HG03135 (cell line): ENCODE results near the gene MDP1.
A peak's percentile ranks its signal among the peaks of the same experiment; 100 is the strongest.
"Not testable (repeated sequence)": the region's sequence is repeated elsewhere in the genome, so short reads cannot be mapped to it uniquely, and the experiment has no call there.

ENCODE experiments used
- ATAC-seq: cut with Tn5 transposase; IDR thresholded peaks from one replicate; pipeline ENCODE4 v1.9.1; 2021; ENCODE audit warnings: mild to moderate bottlenecking, moderate library complexity; ENCODE audit not compliant: unreplicated experiment

The MDP1 gene

DNA sequence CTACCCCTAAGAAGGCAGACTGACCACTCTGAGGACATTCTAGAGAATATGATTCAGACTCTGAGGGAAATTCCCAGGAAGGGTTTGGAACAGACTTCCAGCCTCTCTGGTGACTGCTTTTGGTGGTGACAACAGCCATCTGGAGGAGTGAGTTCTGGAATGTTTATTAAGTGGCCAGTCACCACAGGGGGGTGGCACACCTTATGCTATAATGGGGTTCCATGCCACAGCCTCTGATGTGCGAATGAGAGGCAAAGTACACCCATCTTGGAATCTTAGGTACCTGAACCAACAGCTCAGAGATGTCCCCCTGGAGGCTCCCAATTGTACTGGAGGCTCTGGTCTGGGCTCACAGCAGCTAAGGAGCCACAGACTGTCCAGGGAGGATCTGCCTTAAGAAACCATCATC is 36.0 kb upstream of the MDP1 start:
- ATAC-seq = no peak

DNA sequence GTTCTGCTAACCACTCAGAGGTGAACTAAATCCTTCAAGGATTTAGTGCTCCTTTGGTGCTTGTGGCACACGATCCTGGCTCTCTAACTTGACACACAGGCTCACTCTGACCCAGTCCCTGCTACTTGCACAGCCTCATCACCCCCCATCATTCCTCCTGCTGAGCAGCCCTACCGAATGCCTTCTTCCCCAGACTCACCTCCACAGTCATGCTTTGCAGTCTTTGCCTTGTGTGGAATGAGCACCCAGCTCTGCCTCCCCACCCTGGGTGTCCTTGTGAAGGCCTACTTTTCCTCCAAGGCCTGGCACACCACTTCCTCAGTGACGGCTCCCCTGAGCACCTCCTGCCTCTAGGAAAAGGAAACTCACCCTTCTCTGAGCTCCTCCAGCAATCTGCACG is 34.5 kb upstream of the MDP1 start:
- no peak for ATAC-seq

- no peak for ATAC-seq
These were observed 33.6 kb upstream of the MDP1 start for GRCh38 chr14:24249230-24250021.

DNA sequence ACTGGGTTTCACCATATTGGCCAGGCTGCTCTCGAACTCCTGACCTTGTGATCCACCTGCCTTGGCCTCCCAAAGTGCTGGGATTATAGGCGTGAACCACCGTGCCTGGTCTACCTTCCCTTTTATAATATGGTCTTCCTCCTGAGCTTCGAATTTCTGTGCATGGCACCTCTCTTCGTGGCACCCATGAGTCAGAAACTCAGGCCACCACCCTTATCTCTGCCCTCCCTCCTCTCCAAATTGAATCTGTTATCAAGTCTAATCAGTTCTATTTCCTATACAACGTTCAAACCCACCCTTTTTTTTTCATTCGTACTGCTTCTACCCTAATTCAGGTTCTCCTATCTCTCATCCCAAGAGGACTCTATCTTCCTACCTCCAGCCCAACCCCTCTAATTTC is 31.6 kb upstream of the MDP1 start:
- no peak for ATAC-seq

DNA sequence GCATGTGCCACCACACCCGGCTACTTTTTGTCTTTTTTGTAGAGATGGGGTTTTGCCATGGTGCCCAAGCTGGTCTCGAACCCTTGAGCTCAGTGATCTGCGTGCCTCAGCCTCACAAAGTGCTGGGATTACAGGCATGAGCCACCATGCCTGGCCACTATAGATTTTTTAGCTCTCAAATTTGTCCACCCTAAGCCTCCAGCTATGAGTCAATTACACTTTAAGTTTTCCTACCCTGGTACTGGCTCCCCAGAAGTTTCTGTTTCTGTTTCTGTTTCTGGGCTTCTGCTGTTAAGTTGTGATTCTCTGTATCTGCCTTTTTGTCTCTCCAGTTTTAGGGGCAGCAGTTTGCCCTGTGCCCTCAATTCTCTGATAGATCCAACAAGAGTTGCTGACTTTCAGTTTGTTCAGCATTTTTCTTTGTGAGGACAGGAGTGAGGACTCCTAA is 30.9 kb upstream of the MDP1 start:
- no peak for ATAC-seq

- ATAC-seq = not testable (repeated sequence)
These were observed 29.5 kb upstream of the MDP1 start for GRCh38 chr14:24245350-24245749.

GRCh38 chr14:24243336-24243836 is 27.5 kb upstream of the MDP1 start:
- ATAC-seq = no peak

- peak; percentile 77 for ATAC-seq
These were observed 26.1 kb upstream of the MDP1 start for GRCh38 chr14:24241829-24242443.

DNA sequence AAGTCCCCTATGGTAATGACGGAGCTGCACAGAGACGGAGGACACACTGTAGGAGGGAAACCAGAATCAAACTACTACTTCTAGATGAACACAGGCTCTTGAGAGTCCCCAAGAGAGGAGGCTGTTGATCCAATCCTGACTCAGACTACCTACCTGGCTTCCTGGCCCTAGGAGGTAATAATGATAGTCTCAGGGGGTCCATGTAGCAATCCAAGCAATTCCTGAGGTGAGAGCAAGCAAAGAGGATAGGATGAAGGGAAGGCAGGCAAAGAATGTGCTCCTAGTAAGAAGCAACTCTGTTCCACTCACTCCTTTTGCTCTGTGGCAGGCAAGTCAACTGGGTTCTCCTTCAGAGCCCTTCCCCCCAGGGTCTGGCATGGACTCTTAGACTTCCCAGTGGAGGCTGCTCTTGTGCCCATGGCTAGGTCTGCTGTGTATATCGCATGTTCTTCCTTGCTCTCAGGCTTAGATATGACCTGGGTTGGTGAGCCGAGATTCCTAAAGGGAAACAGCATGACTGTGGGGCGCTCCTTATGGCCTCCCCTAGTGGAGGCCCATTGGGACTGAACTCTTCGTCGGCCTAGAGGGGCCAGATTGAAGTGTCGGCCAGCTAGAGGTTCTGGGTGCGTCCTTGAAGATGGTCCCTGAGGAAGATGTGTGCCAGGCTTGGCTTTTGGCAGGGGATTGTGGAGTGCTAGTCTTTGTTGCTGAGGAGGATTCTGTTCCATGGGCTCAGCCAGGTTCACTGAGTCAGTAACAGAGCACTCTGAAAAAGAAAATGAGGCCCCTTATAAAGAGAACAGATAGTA is 24.4 kb upstream of the MDP1 start:
- ATAC-seq = no peak

- no peak for ATAC-seq
These were observed 22.7 kb upstream of the MDP1 start for GRCh38 chr14:24238527-24239037.

- ATAC-seq = no peak
These were observed 22.3 kb upstream of the MDP1 start for GRCh38 chr14:24238123-24238522.

DNA sequence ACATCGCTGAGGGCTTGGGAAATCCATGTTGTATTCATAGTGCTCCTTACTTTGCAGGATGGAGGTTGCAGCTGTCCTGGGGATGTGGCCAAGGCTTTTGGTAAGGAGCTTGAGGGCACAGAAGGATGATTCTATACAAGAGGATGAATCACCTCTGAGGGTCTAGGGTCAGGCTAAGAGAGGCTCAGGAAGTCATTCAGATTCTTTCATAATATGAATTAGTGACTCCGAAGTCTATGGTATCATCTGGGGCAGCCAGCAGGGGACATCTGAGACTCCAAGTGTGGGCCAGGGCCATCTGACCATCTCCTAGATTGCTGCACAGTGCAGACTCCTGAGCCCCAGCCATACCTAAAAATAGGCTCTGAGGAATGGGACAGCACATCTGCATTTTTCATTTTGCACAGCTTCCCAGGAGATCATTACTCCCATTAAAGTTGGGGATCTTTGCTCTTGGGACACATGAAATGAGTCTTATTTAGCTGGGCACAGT is 21.6 kb upstream of the MDP1 start:
- ATAC-seq = no peak

DNA sequence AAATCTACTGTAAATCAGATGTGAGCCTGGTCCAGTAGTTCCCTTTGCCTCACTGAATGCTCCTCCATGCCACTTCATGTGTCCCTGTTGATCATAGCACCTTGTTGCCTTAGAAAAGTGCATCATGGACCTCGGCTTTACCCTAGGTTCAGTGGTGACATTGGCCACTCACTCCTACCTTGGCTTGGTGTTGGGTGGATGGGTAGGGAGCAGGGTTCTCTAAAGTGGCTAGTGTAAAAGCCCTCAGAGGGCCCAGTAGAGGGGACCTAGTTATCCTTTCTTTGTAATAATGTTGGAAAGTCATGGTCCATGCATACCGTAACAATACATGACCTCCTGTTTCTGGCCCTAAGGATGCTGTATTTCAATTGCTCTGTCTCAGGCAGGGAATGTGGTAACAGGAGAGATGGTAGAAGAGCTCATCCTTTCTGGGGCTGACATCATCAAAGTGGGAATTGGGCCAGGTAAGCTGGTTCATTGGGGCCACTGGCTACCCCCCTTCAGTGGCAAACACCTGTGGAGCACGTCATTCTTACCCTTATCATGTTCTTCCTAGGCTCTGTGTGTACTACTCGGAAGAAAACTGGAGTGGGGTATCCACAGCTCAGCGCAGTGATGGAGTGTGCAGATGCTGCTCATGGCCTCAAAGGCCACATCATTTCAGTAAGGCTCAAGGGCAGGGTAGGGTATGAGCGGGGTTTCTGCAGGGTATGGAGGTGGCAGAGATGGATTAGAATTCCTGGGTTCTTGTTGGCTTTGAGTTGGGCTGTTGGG is 21.0 kb upstream of the MDP1 start:
- ATAC-seq = no peak

DNA sequence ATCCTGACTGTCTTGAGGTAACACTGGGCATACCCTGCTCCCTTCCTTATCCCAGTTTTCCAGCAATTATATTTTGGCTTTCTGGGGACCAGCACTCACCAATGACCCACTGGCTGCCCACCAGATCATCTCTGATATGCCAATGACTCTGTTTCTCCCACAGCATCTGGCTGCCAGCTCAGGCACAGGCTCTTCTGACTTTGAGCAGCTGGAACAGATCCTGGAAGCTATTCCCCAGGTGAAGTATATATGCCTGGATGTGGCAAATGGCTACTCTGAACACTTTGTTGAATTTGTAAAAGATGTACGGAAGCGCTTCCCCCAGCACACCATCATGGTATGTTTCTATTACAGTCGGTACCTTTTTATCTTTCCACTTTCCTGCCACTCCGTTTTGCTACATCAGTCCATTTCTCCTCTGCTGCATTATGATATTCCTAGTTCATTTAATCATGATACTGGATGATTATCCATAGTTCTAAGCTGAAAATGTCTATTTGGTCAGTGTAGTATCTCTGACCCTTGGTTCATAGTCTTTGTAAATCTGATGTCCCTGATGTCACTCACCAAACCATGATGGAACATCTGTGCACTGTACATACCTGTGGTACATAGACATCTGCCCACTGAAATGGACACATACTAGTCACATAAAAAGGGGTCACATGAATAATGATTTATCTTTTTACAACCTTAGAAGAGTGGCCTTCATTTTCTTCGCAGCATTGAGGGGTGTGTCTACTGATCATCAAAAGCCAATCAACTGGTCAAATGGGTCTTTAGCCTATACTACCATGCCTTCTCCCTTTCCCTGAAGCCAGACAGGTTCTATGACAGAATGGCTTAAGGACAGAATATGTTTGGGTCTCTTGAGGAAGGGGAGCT is 20.2 kb upstream of the MDP1 start:
- no peak for ATAC-seq

GRCh38 chr14:24234095-24235005 is 18.5 kb upstream of the MDP1 start:
- ATAC-seq = no peak

DNA sequence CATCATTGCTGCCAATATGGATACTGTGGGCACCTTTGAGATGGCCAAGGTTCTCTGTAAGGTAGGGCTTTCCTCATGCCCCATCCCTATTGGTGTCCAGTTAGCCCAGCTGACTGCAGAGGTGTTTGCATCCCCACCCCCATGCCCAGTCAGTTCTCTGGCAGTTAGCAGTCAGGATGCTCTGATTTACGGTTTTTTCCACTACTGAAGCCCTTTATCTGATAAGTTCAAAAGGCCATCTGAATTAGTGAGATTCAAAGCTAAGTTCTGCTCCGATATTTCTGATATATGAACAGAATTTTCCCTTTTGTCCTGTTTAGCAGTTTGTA is 17.6 kb upstream of the MDP1 start:
- no peak for ATAC-seq

- peak; percentile 41 for ATAC-seq
These were observed 17.0 kb upstream of the MDP1 start, which contains the start of gene GMPR2 for GRCh38 chr14:24232645-24233537. TSS of gene GMPR2 (plus strand) at chr14:24232929. CDS start at chr14:24233254, 325 bp downstream.
